HUES48 (cell line): Measurements from ENCODE around the gene RGS9.
"Not testable (repeated sequence)": the region's sequence is repeated elsewhere in the genome, so short reads cannot be mapped to it uniquely, and the experiment has no call there.

Experiments used
- H3K27ac ChIP-seq: one replicate; pipeline ENCODE4 v1.7.0; 2013; ENCODE audit warnings: low read depth, low read length, inconsistent platforms
- H3K27me3 ChIP-seq: 2 replicates; pipeline ENCODE4 v1.6.1; 2013; ENCODE audit warnings: mild to moderate bottlenecking, low read length; ENCODE audit not compliant: control insufficient read depth, insufficient read depth
- H3K36me3 ChIP-seq: 2 replicates; pipeline ENCODE4 v1.6.1; 2013; ENCODE audit warnings: low read length; ENCODE audit not compliant: control insufficient read depth, insufficient read depth
- H3K4me1 ChIP-seq: 2 replicates; pipeline ENCODE4 v1.6.1; 2013; ENCODE audit warnings: mild to moderate bottlenecking, low read length; ENCODE audit not compliant: control insufficient read depth, insufficient read depth
- H3K4me3 ChIP-seq: 2 replicates; pipeline ENCODE4 v1.5.1; 2013; ENCODE audit warnings: mild to moderate bottlenecking, low read depth, low read length
- H3K9ac ChIP-seq: 2 replicates; pipeline ENCODE4 v1.6.1; 2013; ENCODE audit warnings: mild to moderate bottlenecking, low read depth, low read length, moderate library complexity
- H3K9me3 ChIP-seq: 2 replicates; pipeline ENCODE4 v1.6.1; 2013; ENCODE audit warnings: low read length; ENCODE audit not compliant: control insufficient read depth, insufficient read depth

RGS9 gene

DNA sequence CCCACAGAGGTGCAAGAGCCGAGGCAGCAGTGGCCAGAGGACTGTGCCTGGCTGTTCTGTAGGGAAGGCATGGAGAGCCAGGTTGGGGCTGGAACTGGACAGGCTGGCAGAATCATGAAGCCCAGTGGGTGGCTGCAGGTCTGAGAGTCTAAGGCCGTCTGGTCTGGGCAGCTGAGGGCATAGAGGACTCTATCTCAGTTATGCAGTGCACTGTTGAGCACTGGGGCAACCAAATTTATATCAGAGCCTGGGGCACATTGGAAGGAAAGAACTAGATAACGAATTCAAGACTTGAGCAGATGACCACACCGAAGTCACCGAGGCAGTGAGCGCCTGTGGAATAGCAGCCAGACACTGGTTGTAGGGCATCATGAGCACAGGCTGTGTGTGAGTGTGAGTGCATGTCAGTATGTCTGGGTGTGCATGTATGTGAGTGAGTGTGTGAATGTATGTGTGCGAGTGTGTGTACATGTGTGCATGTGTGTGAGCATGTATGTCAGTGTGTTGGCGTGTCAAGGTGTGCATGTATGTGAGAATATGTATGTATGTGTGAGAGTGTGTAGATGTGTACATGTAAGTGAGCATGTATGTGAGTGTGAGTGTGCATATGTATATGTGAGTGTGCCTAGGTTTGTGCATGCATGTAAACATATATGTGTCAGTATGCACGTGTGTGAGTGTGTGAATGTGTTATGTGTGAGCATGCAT is 37.0 kb downstream of the RGS9 start:
- 0 out of 2 replicates have a peak, but pooled peaks cover 3% of the 10 kb centered on the region for H3K4me1 ChIP-seq
- no peaks in the 10 kb centered on the region for H3K9me3 ChIP-seq
- no peak overlapping the region for H3K9ac ChIP-seq
- H3K36me3 ChIP-seq: no peaks in the 10 kb centered on the region
- no peaks in the 10 kb centered on the region for H3K27me3 ChIP-seq
- no peak overlapping the region for H3K4me3 ChIP-seq
- no peak overlapping the region for H3K27ac ChIP-seq

DNA sequence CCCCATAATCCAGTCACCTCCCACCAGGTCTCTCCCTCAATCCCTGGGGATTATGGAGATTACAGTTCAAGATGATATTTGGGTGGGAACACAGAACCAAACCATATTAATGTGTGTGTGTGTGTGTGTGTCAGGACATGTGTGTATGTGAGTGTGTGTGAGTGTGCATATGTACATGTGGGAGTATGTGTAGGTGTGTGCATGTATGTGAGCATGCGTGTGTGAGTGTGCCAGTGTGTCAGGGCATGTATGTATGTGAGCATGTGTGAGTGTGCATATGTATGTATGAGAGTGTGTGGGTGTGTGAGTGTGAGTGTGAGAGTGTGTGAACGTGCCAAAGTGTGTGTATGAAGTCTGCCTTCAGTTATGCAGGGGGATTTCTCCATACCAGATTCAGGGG is 37.8 kb downstream of the RGS9 start:
- Histone ChIP-seq H3K27me3 (no peaks in the 10 kb centered on the region), H3K4me1 (0 out of 2 replicates have a peak, but pooled peaks cover 3% of the 10 kb centered on the region), H3K4me3 (no peak overlapping the region), H3K9me3 (no peaks in the 10 kb centered on the region), H3K27ac (no peak overlapping the region), H3K9ac (no peak overlapping the region), H3K36me3 (no peaks in the 10 kb centered on the region)

DNA sequence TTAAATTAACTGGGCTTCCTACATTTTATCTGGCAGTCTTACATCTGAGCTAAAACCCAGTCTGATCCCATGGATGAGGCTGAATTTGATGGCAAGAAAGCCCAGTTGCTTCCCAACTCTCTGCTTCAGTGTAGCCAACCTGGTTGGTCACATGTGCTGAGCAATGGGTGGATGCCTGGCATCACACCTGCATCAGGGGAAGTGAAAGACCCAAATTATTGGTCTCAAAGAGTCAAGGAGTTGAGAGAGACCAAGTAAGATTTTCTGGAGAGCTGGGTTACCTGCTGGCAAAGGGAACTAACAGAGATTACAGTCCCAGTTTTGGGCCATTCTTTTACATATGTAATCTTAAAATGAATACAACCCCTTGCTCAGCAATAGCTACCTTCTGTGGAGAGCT is 38.8 kb downstream of the RGS9 start:
- Histone ChIP-seq H3K36me3 (no peaks in the 10 kb centered on the region), H3K9ac (no peak overlapping the region), H3K27me3 (no peaks in the 10 kb centered on the region), H3K4me3 (no peak overlapping the region), H3K4me1 (0 out of 2 replicates have a peak, but pooled peaks cover 3% of the 10 kb centered on the region), H3K9me3 (no peaks in the 10 kb centered on the region), H3K27ac (no peak overlapping the region)

DNA sequence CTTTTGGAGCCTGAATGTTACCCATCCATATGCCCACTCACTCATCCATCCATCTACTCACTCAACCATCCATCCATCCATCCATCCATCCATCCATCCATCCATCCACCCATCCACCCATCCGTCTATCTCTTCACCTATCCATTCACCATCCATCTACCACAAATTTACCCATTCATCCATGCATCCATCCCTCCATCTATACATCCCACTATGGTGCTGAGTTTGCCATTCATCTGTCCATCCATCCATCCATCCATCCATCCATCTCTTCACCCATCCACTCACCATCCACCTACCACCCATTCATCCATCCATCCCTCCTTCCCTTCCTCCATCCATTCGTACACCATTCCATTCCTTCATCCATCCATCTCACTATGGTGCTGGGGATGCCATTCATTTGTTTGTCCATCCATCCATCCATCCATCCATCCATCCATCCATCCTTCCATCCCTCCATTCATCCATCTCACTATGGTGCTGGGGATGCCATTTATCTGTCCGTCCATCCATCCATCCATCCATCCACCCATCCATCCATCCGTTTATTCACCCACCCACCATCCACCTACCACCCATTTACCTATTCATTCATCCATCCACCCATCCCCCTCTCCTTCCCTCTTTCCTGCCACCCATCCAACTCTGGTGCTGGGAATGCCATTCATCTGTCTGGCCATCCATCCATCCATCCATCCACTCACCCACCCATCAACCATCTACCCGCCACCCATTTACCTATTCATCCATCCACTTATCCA is 39.7 kb downstream of the RGS9 start:
- no peaks in the 10 kb centered on the region for H3K9me3 ChIP-seq
- H3K27me3 ChIP-seq: no peaks in the 10 kb centered on the region
- H3K4me1 ChIP-seq: 0 out of 2 replicates have a peak, but pooled peaks cover 3% of the 10 kb centered on the region
- H3K27ac ChIP-seq: no peak overlapping the region
- H3K9ac ChIP-seq: no peak overlapping the region
- no peak overlapping the region for H3K4me3 ChIP-seq
- H3K36me3 ChIP-seq: no peaks in the 10 kb centered on the region

DNA sequence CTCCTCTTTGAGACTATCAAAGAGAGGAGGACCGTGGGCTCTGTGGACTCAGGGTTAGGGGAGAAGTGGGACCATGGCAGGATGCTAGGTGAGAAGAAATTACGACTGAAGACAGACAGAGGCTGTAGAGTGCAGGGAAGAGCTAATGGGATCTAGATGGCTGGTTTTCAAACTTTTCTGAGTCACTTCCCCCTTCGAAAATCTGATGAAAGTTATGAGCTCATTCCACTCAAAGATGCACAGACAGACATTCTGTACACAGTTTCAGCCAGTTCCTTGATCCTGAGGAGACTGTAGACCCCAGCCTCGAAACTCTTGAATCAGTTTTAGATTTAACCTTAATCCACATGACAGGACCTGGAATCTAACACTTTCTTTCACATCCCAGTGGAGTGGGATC is 40.7 kb downstream of the RGS9 start:
- no peak overlapping the region for H3K9ac ChIP-seq
- no peaks in the 10 kb centered on the region for H3K36me3 ChIP-seq
- no peaks in the 10 kb centered on the region for H3K27me3 ChIP-seq
- H3K27ac ChIP-seq: no peak overlapping the region
- 0 out of 2 replicates have a peak, but pooled peaks cover 3% of the 10 kb centered on the region for H3K4me1 ChIP-seq
- H3K9me3 ChIP-seq: no peaks in the 10 kb centered on the region
- no peak overlapping the region for H3K4me3 ChIP-seq

DNA sequence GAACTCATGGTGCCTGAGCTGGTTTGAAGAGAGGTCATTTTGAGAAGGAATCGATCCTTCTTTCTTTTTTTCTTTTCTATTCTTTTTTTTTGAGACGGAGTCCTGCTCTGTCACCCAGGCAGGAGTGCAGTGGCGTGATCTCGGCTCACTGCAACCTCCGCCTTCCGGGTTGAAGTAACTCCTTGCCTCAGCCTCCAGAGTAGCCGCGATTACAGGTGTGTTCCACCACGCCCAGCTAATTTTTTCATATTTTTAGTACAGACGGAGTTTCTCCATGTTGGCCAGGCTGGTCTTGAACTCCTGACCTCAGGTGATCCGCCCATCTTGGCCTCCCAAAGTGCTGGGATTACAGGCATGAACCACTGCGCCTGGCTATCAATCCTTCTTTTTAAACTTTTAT is 43.1 kb downstream of the RGS9 start:
- not testable (repeated sequence) for H3K9ac ChIP-seq, H3K4me3 ChIP-seq, H3K36me3 ChIP-seq, H3K27me3 ChIP-seq, H3K27ac ChIP-seq, H3K9me3 ChIP-seq
- H3K4me1 ChIP-seq: peaks cover 16% of the 10 kb centered on the region

DNA sequence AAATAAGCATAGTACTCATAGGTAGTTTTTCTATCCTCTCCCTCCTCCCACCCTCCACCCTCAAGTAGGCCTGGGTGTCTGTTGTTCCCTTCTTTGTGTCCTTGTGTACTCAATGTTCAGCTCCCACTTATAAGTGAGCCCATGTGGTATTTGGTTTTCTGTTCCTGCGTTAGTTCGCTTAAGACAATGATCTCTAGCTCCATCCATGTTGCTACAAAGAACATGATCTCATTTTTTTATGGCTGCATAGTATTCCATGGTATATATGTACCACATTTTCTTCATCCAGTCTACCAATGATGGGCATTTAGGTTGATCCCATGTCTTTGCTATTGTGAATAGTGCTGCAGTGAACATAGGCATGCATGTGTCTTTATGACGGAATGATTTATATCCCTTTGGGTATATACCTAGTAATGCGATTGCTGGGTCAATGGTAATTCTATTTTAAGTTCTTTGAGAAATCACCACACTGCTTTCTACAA is 43.6 kb downstream of the RGS9 start:
- not testable (repeated sequence) for H3K27ac ChIP-seq, H3K9ac ChIP-seq
- peaks cover 22% of the 10 kb centered on the region for H3K4me1 ChIP-seq

DNA sequence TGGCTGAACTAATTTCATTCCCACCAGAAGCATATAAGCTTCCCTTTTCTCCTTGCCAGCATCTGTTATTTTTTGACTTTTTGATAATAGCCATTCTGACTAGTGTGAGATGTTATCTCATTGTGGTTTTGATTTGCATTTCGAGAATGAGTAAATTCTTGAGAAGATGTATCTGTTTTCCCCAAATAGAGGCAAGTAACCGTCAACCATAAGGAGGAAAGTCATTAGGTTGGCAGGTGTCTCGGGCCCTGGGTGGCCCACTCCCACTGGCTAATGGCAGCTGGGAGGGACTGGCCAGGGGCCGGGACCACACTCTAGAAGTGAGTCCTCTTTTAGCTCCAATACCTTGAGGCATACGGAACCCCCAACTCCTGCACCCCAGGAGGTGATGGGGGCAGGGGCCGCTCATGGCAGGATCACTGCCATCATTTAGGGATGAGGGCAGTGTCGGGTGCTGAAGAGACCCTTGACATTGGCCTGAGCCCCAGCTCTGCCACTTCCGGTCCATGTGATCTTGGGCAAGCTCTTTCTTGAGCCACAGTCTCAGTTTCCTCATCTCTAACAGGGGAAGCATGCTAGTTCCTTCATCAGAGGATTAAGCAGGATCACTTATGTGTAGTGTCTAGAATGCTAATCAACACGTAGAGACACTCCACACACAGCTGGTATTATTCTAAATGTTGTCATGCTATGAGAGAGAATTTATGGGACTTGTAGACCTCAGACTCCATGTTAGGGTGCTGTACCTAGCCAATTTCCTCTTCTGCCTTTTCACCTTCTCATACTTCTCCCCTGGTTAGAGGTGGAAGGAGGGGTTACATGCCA is 44.3 kb downstream of the RGS9 start:
- Histone ChIP-seq H3K9me3 (no peaks in the 10 kb centered on the region), H3K4me3 (no peak overlapping the region), H3K27me3 (no peaks in the 10 kb centered on the region), H3K27ac (no peak overlapping the region), H3K4me1 (peaks cover 23% of the 10 kb centered on the region), H3K9ac (no peak overlapping the region), H3K36me3 (no peaks in the 10 kb centered on the region)

More for the DNA sequence above, 43.6 kb downstream of the RGS9 start:
- not testable (repeated sequence) for H3K9me3 ChIP-seq, H3K4me3 ChIP-seq, H3K36me3 ChIP-seq, H3K27me3 ChIP-seq

DNA sequence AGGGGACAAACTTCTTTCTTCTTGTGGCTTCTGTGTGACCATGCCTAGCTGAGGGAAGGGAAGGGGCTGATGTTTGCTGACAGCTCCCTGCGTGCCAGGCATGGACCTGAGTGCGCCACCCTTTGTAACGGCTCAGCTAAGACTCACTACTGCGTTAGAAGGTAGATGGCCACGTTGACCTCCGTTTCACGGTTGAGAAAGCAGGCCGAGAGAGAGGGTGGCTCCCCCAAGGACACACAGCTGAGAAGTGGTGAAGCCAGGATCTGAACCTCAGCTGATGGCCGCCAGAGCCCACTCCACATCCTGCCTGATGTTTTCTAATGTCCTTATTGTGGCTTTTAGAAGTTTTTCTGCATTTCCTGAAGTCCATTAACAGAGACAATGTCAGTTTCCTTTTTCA is 45.1 kb downstream of the RGS9 start:
- H3K27me3 ChIP-seq: no peaks in the 10 kb centered on the region
- H3K4me3 ChIP-seq: no peak overlapping the region
- no peak overlapping the region for H3K27ac ChIP-seq
- H3K4me1 ChIP-seq: peaks cover 23% of the 10 kb centered on the region
- no peak overlapping the region for H3K9ac ChIP-seq
- no peaks in the 10 kb centered on the region for H3K36me3 ChIP-seq
- H3K9me3 ChIP-seq: no peaks in the 10 kb centered on the region

DNA sequence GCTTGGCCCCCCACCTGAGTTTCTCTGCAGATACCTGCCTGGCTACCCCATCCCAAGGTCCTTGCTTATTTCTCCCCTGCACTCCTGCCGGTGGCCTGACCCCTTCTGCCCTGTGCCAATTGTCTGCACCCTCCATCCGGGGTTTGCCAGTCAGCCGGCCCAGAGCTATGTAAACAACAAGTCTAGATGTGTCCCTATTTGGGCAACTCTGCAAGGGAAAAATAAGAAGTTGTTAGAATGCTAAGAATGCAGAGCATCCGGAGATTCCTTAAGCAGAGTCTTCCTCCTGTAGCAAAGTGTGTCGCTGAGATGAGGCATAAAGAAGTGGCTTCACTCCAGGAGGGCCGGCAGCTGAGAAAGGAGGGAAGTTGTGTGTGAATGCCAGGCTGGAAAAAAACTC is 46.6 kb downstream of the RGS9 start:
- H3K36me3 ChIP-seq: no peaks in the 10 kb centered on the region
- no peak overlapping the region; the same call in 1 of the 2 replicates for H3K4me3 ChIP-seq
- H3K9ac ChIP-seq: peak overlapping the region; percentile 48; the same call in 1 of the 2 replicates
- H3K4me1 ChIP-seq: peaks cover 23% of the 10 kb centered on the region
- peak overlapping the region; percentile 62 for H3K27ac ChIP-seq
- H3K27me3 ChIP-seq: no peaks in the 10 kb centered on the region
- H3K9me3 ChIP-seq: no peaks in the 10 kb centered on the region
